Gastrocnemius medialis (tissue), 4 donors: ENCODE results near the gene PSTPIP1. TPM values are rescaled to one million over a fixed set of nuclear protein-coding genes. Genes with fewer than 3 reads are reported as not detected.

ENCODE experiments used
- ATAC-seq, 2 donors: fragments of 150-250 bp; one replicate each; pipeline ENCODE4 v1.9.1; 2016
- DNase-seq, 2 donors: peaks; one replicate each; pipeline ENCODE4 v3.0.0-alpha.2; 2019
- H3K27ac ChIP-seq, 4 donors: fragments of 200-600 bp; sonication (generic); 1 replicate in 1 of 4; 2 replicates in 3 of 4; pipeline ENCODE4 v1.5.1; 2016 to 2018; ENCODE audit warnings: mild to moderate bottlenecking in 2 of 4, moderate library complexity in 1 of 4
- H3K27me3 ChIP-seq, 3 donors: fragments of 200-600 bp; sonication (generic) in 2 of 3; 1 replicate in 1 of 3; 2 replicates in 2 of 3; pipeline versions ENCODE4 v1.5.1 to v1.6.0; 2016 to 2019; ENCODE audit warnings: mild to moderate bottlenecking in 1 of 3, moderate library complexity in 1 of 3
- H3K36me3 ChIP-seq, 2 donors: fragments of 200-600 bp; sonication (generic) in 1 of 2; one replicate each; pipeline ENCODE4 v1.5.1; 2017 to 2018
- H3K4me1 ChIP-seq, 2 donors: fragments of 200-600 bp; sonication (generic) in 1 of 2; one replicate each; pipeline ENCODE4 v1.5.1; 2016 to 2017; ENCODE audit warnings: mild to moderate bottlenecking in 2 of 2
- H3K4me3 ChIP-seq, 4 donors: fragments of 200-600 bp; sonication (generic) in 3 of 4; 1 replicate in 1 of 4; 2 replicates in 3 of 4; pipeline ENCODE4 v1.5.1; 2016 to 2019; ENCODE audit warnings: mild to moderate bottlenecking in 2 of 4
- H3K9me3 ChIP-seq, 3 donors: fragments of 200-600 bp; sonication (generic) in 2 of 3; 1 replicate in 1 of 3; 2 replicates in 2 of 3; pipeline ENCODE4 v1.5.1; 2016 to 2019
- CTCF ChIP-seq, 5 experiments: fragments of 450-650 bp in 3 of 5; fragments of 200-600 bp in 2 of 5; sonication (generic) in 2 of 5; IDR thresholded peaks in 4 of 5; conservative IDR thresholded peaks in 1 of 5; 1 replicate in 4 of 5; 2 replicates in 1 of 5; pipeline ENCODE4 v1.5.1; 2016 to 2019; ENCODE audit warnings: antibody characterized with exemption in 5 of 5, mild to moderate bottlenecking in 3 of 5, moderate library complexity in 3 of 5
- POLR2A ChIP-seq, 2 donors: fragments of 450-650 bp; IDR thresholded peaks; one replicate each; pipeline ENCODE4 v1.6.1; 2017; ENCODE audit warnings: antibody characterized with exemption in 2 of 2, mild to moderate bottlenecking in 2 of 2, moderate library complexity in 2 of 2
- in situ Hi-C, 4 donors: fragments of 200-750 bp; cut with MboI; loops; one replicate each; pipeline versions ENCODE4 v1.15.0 to v1.8.0; 2017; ENCODE audit warnings: low sequenced_read_pairs in 4 of 4
- intact Hi-C: fragments of 100-400 bp; cut with DNase I; formaldehyde crosslinking; loops from one replicate; pipeline ENCODE4 v1.15.1; 2023; ENCODE audit warnings: low total_unique reads
- total RNA-seq, 4 donors: library from RNA; depleted of rRNA; stranded (reverse); fragments of >200 nt; gene quantifications; one replicate each; pipeline versions ENCODE4 v1.1.0 to v1.2.3, GENCODE V29; 2016

The PSTPIP1 gene
- total RNA-seq, 4 donors from 2014 or later, result 0.76 to 5.2 (median 3.1) TPM; not detected in 1

DNA sequence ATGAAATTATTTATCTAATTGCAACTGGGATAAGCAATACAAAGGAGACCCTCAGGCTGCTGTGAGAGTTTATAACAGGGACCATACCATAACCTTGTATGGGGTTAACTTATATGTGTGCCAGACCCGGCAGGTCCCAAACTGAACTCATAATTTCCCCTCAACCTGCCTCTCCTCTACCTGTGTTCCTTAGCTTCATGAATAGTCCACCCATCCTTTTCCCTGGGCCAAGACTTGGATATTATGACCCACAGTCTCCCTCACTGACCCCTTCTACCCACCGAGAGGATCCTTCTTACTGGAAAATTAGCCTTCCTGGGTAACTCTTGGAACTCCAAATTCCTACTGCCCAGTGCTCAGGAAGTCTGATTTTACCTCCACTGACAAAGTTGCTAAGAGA is 79.4 kb downstream of the PSTPIP1 start:
- ATAC-seq (no peak), DNase-seq (no peak)
- H3K27ac ChIP-seq, result no peak overlapping the region
- H3K9me3 ChIP-seq, result no peaks in the 10 kb centered on the region
- H3K4me3 ChIP-seq, result no peak overlapping the region
- no peaks in the 10 kb centered on the region for H3K36me3 ChIP-seq
- H3K4me1 ChIP-seq, result peaks cover 6 to 12% of the 10 kb centered on the region in 2 donors
- TF ChIP-seq POLR2A (IDR thresholded peaks at IDR 0.05), result no peak
- no peak for TF ChIP-seq CTCF (IDR thresholded peaks at IDR 0.05 in 4 of 5, conservative IDR thresholded peaks at IDR 0.05 in 1 of 5)
- no peaks in the 10 kb centered on the region for H3K27me3 ChIP-seq
- in situ Hi-C loops, result no loop called here
- intact Hi-C loops, result loop anchor here (5.0 kb wide), 1 partner anchor 343 kb away; no protein-coding TSS in a partner anchor

DNA sequence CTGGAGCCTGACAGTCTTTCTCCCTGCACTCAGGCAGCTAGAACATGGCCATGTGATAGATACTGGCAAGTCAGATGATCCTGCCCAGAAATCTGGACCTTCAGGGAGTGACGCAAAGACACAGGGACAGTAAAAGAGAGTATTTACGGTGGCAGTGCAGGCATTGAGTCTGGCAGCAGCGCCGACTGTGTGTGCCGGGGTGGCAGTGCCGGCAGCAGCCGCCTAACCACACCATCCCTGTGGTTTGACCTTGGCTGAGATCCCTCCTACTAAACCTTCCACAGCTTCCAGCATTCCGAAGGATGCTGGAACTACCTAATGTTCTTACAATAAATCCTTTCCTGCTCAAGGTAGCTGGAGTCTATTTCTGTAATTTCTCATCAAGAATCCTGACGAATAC is 80.6 kb downstream of the PSTPIP1 start:
- H3K36me3 ChIP-seq, result no peaks in the 10 kb centered on the region
- peaks cover 0 to 6% of the 10 kb centered on the region in 2 donors for H3K4me1 ChIP-seq
- peak in 1 of 2 donors; percentile 38 for DNase-seq
- intact Hi-C loops (no loop called here), in situ Hi-C loops (no loop called here)
- H3K9me3 ChIP-seq, result no peaks in the 10 kb centered on the region
- ATAC-seq, result peak in 1 of 2 donors; percentile 15
- no peaks in the 10 kb centered on the region for H3K27me3 ChIP-seq
- TF ChIP-seq CTCF (IDR thresholded peaks at IDR 0.05 in 4 of 5, conservative IDR thresholded peaks at IDR 0.05 in 1 of 5), result no peak
- TF ChIP-seq POLR2A (IDR thresholded peaks at IDR 0.05), result no peak
- peak overlapping the region in 1 of 4 donors; percentile 13 for H3K27ac ChIP-seq
- no peak overlapping the region for H3K4me3 ChIP-seq

GRCh38 chr15:77076323-77076915 is 81.5 kb downstream of the PSTPIP1 start:
- peaks cover 0 to 3% of the 10 kb centered on the region in 2 donors for H3K4me1 ChIP-seq
- DNase-seq (no peak), ATAC-seq (no peak)
- H3K36me3 ChIP-seq, result no peaks in the 10 kb centered on the region
- H3K27me3 ChIP-seq, result no peaks in the 10 kb centered on the region
- H3K27ac ChIP-seq, result no peak overlapping the region
- no peak overlapping the region for H3K4me3 ChIP-seq
- in situ Hi-C loops (no loop called here), intact Hi-C loops (no loop called here)
- TF ChIP-seq POLR2A (IDR thresholded peaks at IDR 0.05) (no peak), CTCF (IDR thresholded peaks at IDR 0.05 in 4 of 5, conservative IDR thresholded peaks at IDR 0.05 in 1 of 5) (no peak)
- no peaks in the 10 kb centered on the region for H3K9me3 ChIP-seq

DNA sequence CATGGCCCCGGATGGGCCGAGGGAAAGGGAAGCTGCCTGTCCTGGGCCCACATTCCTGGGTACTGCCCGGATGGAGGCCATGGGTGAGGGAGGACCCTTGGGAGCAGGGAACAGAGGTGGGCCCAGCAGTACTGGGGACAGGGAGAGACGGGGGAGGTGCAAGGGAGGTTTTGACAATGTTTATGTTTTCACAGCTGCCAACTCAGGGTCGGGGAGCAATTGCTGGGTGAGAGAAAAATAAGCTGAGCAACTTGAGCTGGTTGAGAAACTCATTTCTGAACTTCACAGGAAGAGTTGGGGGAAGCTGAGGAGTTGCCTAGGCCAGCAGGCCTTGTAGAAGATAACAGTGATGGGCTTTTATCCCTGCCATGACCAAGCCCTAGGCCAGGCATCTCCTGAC is 87.0 kb downstream of the PSTPIP1 start:
- Histone ChIP-seq H3K9me3 (no peaks in the 10 kb centered on the region), H3K36me3 (no peaks in the 10 kb centered on the region), H3K4me3 (no peak overlapping the region), H3K4me1 (peaks cover 10 to 11% of the 10 kb centered on the region in 2 donors), H3K27me3 (no peaks in the 10 kb centered on the region), H3K27ac (no peak overlapping the region)
- TF ChIP-seq CTCF (IDR thresholded peaks at IDR 0.05 in 4 of 5, conservative IDR thresholded peaks at IDR 0.05 in 1 of 5), result no peak
- no peak for TF ChIP-seq POLR2A (IDR thresholded peaks at IDR 0.05)
- in situ Hi-C loops, result no loop called here
- ATAC-seq, result no peak
- intact Hi-C loops, result no loop called here
- DNase-seq, result no peak
